Loucy (cell line): ENCODE results near the gene NIPSNAP3A.
"Not testable (repeated sequence)": the region's sequence is repeated elsewhere in the genome, so short reads cannot be mapped to it uniquely, and the experiment has no call there.

Experiments
- EZH2phosphoT487 ChIP-seq: fragments of 200-600 bp; IDR thresholded peaks from 2 replicates; pipeline ENCODE4 v1.6.1; 2018; ENCODE audit warnings: antibody characterized with exemption, mild to moderate bottlenecking, moderate library complexity, borderline replicate concordance
- TF ChIP-seq, protein P1 (sequence below): fragments of 200-600 bp; sonication (generic); conservative IDR thresholded peaks from 2 replicates; pipeline ENCODE4 v1.5.1; 2014; ENCODE audit warnings: mild to moderate bottlenecking, antibody characterized with exemption, low read length

- TF ChIP-seq, protein P1, sequence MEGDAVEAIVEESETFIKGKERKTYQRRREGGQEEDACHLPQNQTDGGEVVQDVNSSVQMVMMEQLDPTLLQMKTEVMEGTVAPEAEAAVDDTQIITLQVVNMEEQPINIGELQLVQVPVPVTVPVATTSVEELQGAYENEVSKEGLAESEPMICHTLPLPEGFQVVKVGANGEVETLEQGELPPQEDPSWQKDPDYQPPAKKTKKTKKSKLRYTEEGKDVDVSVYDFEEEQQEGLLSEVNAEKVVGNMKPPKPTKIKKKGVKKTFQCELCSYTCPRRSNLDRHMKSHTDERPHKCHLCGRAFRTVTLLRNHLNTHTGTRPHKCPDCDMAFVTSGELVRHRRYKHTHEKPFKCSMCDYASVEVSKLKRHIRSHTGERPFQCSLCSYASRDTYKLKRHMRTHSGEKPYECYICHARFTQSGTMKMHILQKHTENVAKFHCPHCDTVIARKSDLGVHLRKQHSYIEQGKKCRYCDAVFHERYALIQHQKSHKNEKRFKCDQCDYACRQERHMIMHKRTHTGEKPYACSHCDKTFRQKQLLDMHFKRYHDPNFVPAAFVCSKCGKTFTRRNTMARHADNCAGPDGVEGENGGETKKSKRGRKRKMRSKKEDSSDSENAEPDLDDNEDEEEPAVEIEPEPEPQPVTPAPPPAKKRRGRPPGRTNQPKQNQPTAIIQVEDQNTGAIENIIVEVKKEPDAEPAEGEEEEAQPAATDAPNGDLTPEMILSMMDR: not testable (repeated sequence)
- not testable (repeated sequence) for TF ChIP-seq EZH2phosphoT487
Measured at GRCh38 chr9:104708737-104709136, 38.7 kb upstream of the NIPSNAP3A start.
